Tibial nerve (tissue), 4 donors: ENCODE data around the gene SNAPIN. TPM values are rescaled to one million over a fixed set of nuclear protein-coding genes. Genes with fewer than 3 reads are reported as not detected.

Experiments
- DNase-seq, 2 donors: peaks; one replicate each; pipeline ENCODE4 v3.0.0-alpha.2; 2019; ENCODE audit warnings: low spot score in 2 of 2
- H3K27ac ChIP-seq, 4 donors: fragments of 200-600 bp; sonication (generic) in 3 of 4; one replicate each; pipeline ENCODE4 v1.5.1; 2017 to 2019; ENCODE audit warnings: mild to moderate bottlenecking in 1 of 4
- H3K27me3 ChIP-seq, 2 donors: fragments of 200-600 bp; sonication (generic) in 1 of 2; one replicate each; pipeline versions ENCODE4 v1.5.1 to v1.6.0; 2017 to 2019
- H3K36me3 ChIP-seq, 3 donors: fragments of 200-600 bp; sonication (generic); one replicate each; pipeline ENCODE4 v1.5.1; 2018 to 2019
- H3K4me1 ChIP-seq, 4 donors: fragments of 200-600 bp; sonication (generic) in 3 of 4; one replicate each; pipeline ENCODE4 v1.5.1; 2017 to 2019
- H3K4me3 ChIP-seq, 4 donors: fragments of 200-600 bp; sonication (generic) in 3 of 4; one replicate each; pipeline ENCODE4 v1.5.1; 2017 to 2019; ENCODE audit warnings: mild to moderate bottlenecking in 1 of 4, moderate library complexity in 1 of 4
- H3K9me3 ChIP-seq, 4 donors: fragments of 200-600 bp; sonication (generic) in 3 of 4; one replicate each; pipeline ENCODE4 v1.5.1; 2017 to 2019
- CTCF ChIP-seq, 5 experiments: fragments of 200-600 bp in 3 of 5; fragments of 450-650 bp in 2 of 5; sonication (generic) in 3 of 5; IDR thresholded peaks; one replicate each; pipeline ENCODE4 v1.5.1; 2016 to 2019; ENCODE audit warnings: antibody characterized with exemption in 5 of 5, mild to moderate bottlenecking in 3 of 5, moderate library complexity in 2 of 5
- EP300 ChIP-seq, 2 donors: sonication (generic); formaldehyde crosslinking; IDR thresholded peaks; one replicate each; pipeline ENCODE4 v1.6.1; 2017; ENCODE audit warnings: antibody characterized with exemption in 2 of 2, mild to moderate bottlenecking in 1 of 2
- POLR2A ChIP-seq, 2 donors: fragments of 450-650 bp; IDR thresholded peaks; one replicate each; pipeline ENCODE4 v1.6.1; 2017; ENCODE audit warnings: antibody characterized with exemption in 2 of 2, mild to moderate bottlenecking in 2 of 2, moderate library complexity in 2 of 2
- WGBS, 2 donors: methylation state at CpG; one replicate each; pipeline ENCODE4 v1.1.5; 2018; 5-methylcytosine and 5-hydroxymethylcytosine counted together
- total RNA-seq, 4 donors: library from RNA; depleted of rRNA; stranded (reverse); fragments of >200 nt; gene quantifications; one replicate each; pipeline ENCODE4 v1.1.0, GENCODE V29; 2016

Gene SNAPIN
- total RNA-seq, 4 donors from 2014 or later: 34.1 to 59.9 (median 43.7) TPM

GRCh38 chr1:153659175-153659534 is 652 bp downstream of the SNAPIN start:
- Histone ChIP-seq H3K36me3 (peaks cover 0 to 41% (median 7%) of the 10 kb centered on the region in 3 donors), H3K9me3 (no peaks in the 10 kb centered on the region), H3K27me3 (no peaks in the 10 kb centered on the region), H3K4me3 (peak overlapping the region; percentile 46 to 79 (median 72)), H3K27ac (peak overlapping the region; percentile 90 to 99 (median 92)), H3K4me1 (peaks cover 0 to 17% (median 4%) of the 10 kb centered on the region in 4 donors)
- no peak for DNase-seq
- TF ChIP-seq EP300 (IDR thresholded peaks at IDR 0.05): no peak
- no peak for TF ChIP-seq CTCF (IDR thresholded peaks at IDR 0.05)
- TF ChIP-seq POLR2A (IDR thresholded peaks at IDR 0.05): no peak
- WGBS, 2 donors: 31 to 32% methylated on average over 8 of the region's 8 CpGs

- H3K4me3 ChIP-seq: peak overlapping the region; percentile 46 to 79 (median 72)
These were observed 1.2 kb downstream of the SNAPIN start for GRCh38 chr1:153659656-153660055.

GRCh38 chr1:153661111-153661708 is 2.7 kb downstream of the SNAPIN start:
- H3K4me1 ChIP-seq: peaks cover 0 to 17% (median 4%) of the 10 kb centered on the region in 4 donors
- TF ChIP-seq POLR2A (IDR thresholded peaks at IDR 0.05): no peak
- TF ChIP-seq CTCF (IDR thresholded peaks at IDR 0.05): no peak
- H3K27ac ChIP-seq: no peak overlapping the region
- peaks cover 0 to 61% (median 25%) of the 10 kb centered on the region in 3 donors for H3K36me3 ChIP-seq
- WGBS, 2 donors: 57 to 62% methylated on average over 9 of the region's 9 CpGs
- H3K27me3 ChIP-seq: no peaks in the 10 kb centered on the region
- DNase-seq: no peak
- no peaks in the 10 kb centered on the region for H3K9me3 ChIP-seq
- no peak overlapping the region for H3K4me3 ChIP-seq

More at GRCh38 chr1:153659656-153660055, 1.2 kb downstream of the SNAPIN start:
- Histone ChIP-seq H3K9me3 (no peaks in the 10 kb centered on the region), H3K4me1 (peaks cover 0 to 17% (median 4%) of the 10 kb centered on the region in 4 donors), H3K27ac (peak overlapping the region in 3 of 4 donors; percentile 90 to 99 (median 93)), H3K27me3 (no peaks in the 10 kb centered on the region), H3K36me3 (peaks cover 0 to 46% (median 12%) of the 10 kb centered on the region in 3 donors)
- TF ChIP-seq CTCF (IDR thresholded peaks at IDR 0.05) (no peak), POLR2A (IDR thresholded peaks at IDR 0.05) (no peak), EP300 (IDR thresholded peaks at IDR 0.05) (no peak)
- DNase-seq: no peak
- 67 to 69% methylated on average over 9 of the region's 9 CpGs for WGBS, 2 donors

GRCh38 chr1:153662269-153662668 is 3.8 kb downstream of the SNAPIN start:
- H3K9me3 ChIP-seq: no peaks in the 10 kb centered on the region
- no peaks in the 10 kb centered on the region for H3K27me3 ChIP-seq
- H3K4me1 ChIP-seq: peaks cover 0 to 17% (median 4%) of the 10 kb centered on the region in 4 donors
- H3K36me3 ChIP-seq: peaks cover 2 to 72% (median 36%) of the 10 kb centered on the region in 3 donors
- WGBS, 2 donors: 50 to 56% methylated on average over 2 of the region's 2 CpGs
- H3K4me3 ChIP-seq: no peak overlapping the region
- DNase-seq: no peak
- TF ChIP-seq EP300 (IDR thresholded peaks at IDR 0.05) (no peak), POLR2A (IDR thresholded peaks at IDR 0.05) (no peak), CTCF (IDR thresholded peaks at IDR 0.05) (no peak)
- no peak overlapping the region for H3K27ac ChIP-seq

- DNase-seq: no peak
- H3K27ac ChIP-seq: no peak overlapping the region
These were observed 4.7 kb downstream of the SNAPIN start for GRCh38 chr1:153663211-153663610.

More at GRCh38 chr1:153663211-153663610, 4.7 kb downstream of the SNAPIN start:
- WGBS, 2 donors: 87% methylated on average over 5 of the region's 5 CpGs
- peaks cover 2 to 81% (median 43%) of the 10 kb centered on the region in 3 donors for H3K36me3 ChIP-seq
- H3K4me1 ChIP-seq: peaks cover 0 to 13% (median 4%) of the 10 kb centered on the region in 4 donors
- no peaks in the 10 kb centered on the region for H3K9me3 ChIP-seq
- TF ChIP-seq EP300 (IDR thresholded peaks at IDR 0.05): no peak
- no peak for TF ChIP-seq POLR2A (IDR thresholded peaks at IDR 0.05)
- no peak for TF ChIP-seq CTCF (IDR thresholded peaks at IDR 0.05)
- no peak overlapping the region for H3K4me3 ChIP-seq
- H3K27me3 ChIP-seq: no peaks in the 10 kb centered on the region
